Endothelial cell of hepatic sinusoid (primary cell): ENCODE measurements around the gene AR.
"Not testable (repeated sequence)": the region's sequence is repeated elsewhere in the genome, so short reads cannot be mapped to it uniquely, and the experiment has no call there.

ENCODE experiments used
- in situ Hi-C: cut with HindIII; loops from 2 replicates; pipeline ENCODE4 v1.10.0; 2017; ENCODE audit warnings: low sequenced_read_pairs

AR gene

GRCh38 chrX:67635424-67635823 is 91.6 kb downstream of the AR start:
- in situ Hi-C loops: no loop called here

GRCh38 chrX:67636532-67636931 is 92.7 kb downstream of the AR start:
- in situ Hi-C loops: no loop called here

- in situ Hi-C loops: not testable (repeated sequence)
Observed at GRCh38 chrX:67637293-67637692, 93.5 kb downstream of the AR start.

GRCh38 chrX:67648361-67648760 is 104.5 kb downstream of the AR start:
- in situ Hi-C loops: no loop called here

GRCh38 chrX:67651437-67652142 is 107.8 kb downstream of the AR start:
- in situ Hi-C loops: loop anchor here (10.0 kb wide), 1 partner anchor 633 kb away; no protein-coding TSS in a partner anchor

GRCh38 chrX:67652543-67652942 is 108.7 kb downstream of the AR start:
- in situ Hi-C loops: loop anchor here (10.0 kb wide), 1 partner anchor 632 kb away; no protein-coding TSS in a partner anchor

- in situ Hi-C loops: loop anchor here (10.0 kb wide), 1 partner anchor 630 kb away; no protein-coding TSS in a partner anchor
Observed at GRCh38 chrX:67654301-67654700, 110.5 kb downstream of the AR start.

- in situ Hi-C loops: no loop called here
Observed at GRCh38 chrX:67665583-67665982, 121.8 kb downstream of the AR start.

- in situ Hi-C loops: not testable (repeated sequence)
Observed at GRCh38 chrX:67670717-67671116, 126.9 kb downstream of the AR start.

- in situ Hi-C loops: no loop called here
Observed at GRCh38 chrX:67673741-67674274, 130.0 kb downstream of the AR start.

- in situ Hi-C loops: no loop called here
Observed at GRCh38 chrX:67674741-67675140, 130.9 kb downstream of the AR start.

GRCh38 chrX:67684136-67684535 is 140.3 kb downstream of the AR start:
- in situ Hi-C loops: no loop called here

GRCh38 chrX:67692246-67692645 is 148.4 kb downstream of the AR start:
- in situ Hi-C loops: no loop called here

- in situ Hi-C loops: no loop called here
Observed at GRCh38 chrX:67693928-67694327, 150.1 kb downstream of the AR start.

GRCh38 chrX:67697452-67697851 is 153.6 kb downstream of the AR start:
- in situ Hi-C loops: no loop called here

GRCh38 chrX:67700602-67701001 is 156.8 kb downstream of the AR start:
- in situ Hi-C loops: no loop called here

- in situ Hi-C loops: no loop called here
Observed at GRCh38 chrX:67714004-67714403, 170.2 kb downstream of the AR start.

GRCh38 chrX:67717571-67717970 is 173.8 kb downstream of the AR start:
- in situ Hi-C loops: no loop called here

- in situ Hi-C loops: no loop called here
Observed at GRCh38 chrX:67718926-67719325, 175.1 kb downstream of the AR start.

GRCh38 chrX:67720344-67720743 is 176.5 kb downstream of the AR start:
- in situ Hi-C loops: no loop called here

- in situ Hi-C loops: no loop called here
Observed at GRCh38 chrX:67721321-67721720, 177.5 kb downstream of the AR start.

GRCh38 chrX:67723580-67724351 is 179.9 kb downstream of the AR start:
- in situ Hi-C loops: no loop called here
